ENCODE data around the gene VPS54. TPM values are rescaled to one million over a fixed set of nuclear protein-coding genes. Genes with fewer than 3 reads are reported as not detected.
"Not testable (repeated sequence)": the region's sequence is repeated elsewhere in the genome, so short reads cannot be mapped to it uniquely, and the experiment has no call there.

The VPS54 gene
- polyA plus RNA-seq, 1 donor, result 21.9 TPM

DNA sequence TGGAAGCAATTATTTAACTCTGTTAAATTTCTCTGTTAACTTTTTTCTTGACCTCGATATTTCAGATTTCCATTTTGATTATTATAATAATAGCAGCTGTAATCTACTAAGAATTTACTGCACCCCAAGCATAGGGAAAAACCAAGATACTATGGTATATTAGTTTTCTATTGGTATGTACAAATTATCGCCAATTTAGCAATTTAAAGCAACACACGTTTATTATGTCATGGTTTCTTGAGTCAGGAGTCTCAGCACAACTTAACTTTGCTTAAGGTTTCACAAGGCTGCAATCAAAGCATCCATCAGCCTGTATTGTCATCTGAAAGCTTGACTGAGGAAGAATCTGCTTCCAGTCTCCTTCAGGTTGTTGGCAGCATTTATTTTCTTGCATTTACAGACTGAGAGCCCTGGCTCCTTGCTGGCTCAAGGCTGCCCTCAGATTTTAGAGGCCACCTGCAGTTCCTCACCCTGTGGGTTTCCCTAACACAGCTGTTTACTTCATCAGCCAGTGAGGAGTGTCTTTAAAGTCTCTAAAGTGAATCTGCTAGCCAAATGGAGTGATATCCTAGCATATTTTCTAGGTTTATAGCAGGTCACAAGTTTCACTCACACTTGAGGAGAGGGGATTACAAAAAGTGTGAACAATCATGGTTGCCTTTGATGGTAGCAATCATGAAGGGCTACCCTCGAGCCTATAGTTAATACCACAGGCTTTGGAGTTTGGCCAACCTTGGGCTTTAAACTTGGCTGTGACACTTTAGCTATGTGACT lies 4.4 kb upstream of the VPS54 start:
- DNase-seq, result no peak

DNA sequence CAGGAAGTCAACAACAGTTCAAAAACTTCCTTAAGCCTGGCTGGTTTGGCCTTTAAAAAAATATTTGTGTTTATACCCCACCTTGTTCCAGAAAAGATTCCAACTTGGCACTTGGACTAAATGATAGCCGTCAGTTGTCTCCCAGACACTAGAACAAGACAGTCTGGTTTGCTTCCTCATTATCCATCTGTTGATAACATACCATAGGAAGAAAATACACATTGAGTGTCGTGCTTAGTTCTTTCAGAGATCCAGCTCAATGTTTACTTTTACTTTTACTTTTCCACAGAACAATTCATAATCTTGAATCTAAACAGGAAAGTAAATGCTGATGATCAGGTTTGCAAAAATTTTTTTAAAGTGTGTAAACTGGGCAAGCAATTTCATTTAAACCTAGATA lies 2.4 kb upstream of the VPS54 start:
- DNase-seq, result no peak

DNA sequence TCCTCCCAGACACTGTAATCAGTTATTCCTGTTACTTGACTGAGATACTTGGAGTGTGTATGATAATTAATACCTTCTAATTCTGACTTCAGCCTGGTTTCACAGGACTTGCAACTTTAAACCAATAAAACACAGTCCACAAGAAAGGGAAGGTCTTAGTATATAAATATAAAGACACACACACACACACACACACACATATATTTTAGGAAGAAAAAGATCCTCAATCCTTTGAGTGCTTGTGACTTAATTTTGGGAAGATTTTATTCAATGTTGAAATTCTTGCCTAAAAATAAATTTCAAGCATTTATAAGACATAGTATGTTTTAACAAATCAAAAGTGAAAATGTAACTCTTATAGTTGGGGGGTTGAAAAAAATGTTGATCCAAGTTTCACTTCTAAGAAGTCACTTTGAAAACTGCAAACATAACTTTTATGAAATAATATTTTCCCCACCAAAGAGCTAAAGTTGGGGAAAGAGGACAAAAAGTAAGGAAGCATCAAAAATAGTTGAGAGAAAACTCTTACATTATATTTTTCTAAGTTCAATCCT lies 824 bp upstream of the VPS54 start:
- DNase-seq, result no peak

DNA sequence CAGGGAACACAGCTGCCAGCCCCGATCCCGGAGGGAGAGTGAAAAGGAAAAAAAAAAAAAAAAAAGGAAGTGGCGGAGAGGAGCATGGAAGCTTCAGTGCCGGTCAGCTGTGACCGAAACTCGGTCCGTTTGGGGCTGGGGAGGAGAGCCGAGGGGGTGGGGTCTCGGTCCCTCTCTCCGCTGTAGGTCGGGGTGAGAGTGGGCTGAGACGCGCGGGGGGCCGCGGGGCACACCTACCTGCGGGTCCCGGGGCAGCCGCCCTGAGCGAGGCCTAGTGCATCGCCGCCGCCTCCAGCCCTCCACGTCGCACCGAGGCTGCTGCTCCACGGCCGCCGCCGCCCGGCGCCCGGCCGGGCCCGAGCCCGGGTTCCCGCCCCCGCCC lies 536 bp downstream of the VPS54 start:
- peak; percentile 69 for DNase-seq

DNA sequence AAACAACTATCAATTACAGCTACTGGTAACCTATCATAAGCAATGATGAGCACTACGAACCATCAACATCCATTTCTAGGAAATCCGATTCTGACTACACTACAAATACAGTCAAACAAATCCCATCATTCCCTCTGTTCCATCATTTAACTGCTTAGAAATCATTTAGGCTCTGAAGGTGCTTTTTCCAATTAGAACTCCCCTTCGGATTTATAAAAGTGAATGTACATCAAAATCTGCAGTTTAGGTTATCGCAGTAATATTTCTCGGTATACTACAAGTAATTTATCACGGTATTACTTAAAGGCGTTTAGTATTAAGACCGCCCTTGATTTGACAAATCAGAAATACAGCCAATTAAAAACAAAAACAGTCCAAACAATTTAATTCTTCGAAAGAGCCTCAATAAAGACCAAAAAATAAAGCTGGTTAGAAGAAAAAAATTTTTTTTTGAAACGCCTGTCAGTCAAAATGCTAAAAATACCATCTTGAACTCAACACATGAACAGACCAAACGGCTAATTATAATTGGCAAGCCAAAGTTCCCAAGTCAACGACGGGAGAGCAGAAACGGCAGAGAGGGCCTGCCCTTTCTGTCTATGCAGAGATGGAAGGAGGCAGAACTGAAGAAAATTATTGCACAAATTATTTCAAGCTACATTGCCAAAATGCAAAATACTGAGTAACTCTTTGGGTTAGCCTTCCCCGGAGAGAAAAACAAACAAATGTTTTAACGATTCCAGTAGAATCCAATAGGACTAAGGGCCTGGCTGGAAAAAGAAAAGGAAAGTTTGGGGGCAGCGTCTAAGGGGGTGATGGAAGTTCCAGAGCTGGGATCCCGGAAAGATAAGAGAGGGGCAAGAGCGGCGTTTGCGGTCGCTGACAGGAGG lies 1.2 kb downstream of the VPS54 start:
- DNase-seq, result peak; percentile 58

DNA sequence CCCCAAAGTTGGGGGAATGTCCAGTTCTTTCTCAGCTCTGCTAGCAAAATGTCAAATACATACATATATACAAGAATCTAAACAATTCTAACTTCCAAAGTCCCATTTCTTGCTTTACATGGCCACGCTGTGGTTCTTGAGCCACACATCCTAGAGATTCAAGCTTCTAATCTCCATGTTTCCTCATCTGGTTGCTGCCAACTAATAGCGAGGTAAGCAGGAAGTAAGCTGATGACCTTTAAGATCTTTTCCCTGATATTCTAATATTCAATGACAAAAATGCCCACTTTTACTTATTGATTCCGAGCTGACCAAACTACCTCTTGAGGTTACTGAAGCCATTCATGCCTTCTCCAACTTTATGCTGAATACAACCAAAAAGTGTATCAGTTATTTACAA lies 3.3 kb downstream of the VPS54 start:
- no peak for DNase-seq

DNA sequence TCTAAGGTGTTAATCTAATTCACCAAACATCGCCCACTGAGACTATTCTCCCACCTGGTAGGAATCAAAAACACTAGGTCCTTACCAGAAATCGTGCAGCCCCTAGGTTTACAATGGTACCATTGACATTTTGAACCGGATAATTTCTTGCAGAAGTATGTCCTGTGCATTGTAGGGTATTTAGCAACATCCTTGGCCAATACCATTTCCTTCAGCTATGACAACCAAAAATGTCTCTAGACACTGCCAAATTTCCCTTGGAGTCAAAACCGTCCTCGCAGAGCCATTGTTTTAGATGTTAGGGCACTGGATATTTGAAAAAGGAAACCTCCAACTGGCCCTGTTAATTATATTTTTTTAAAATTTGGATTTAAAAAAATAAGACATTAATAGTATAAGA lies 3.8 kb downstream of the VPS54 start:
- DNase-seq, result no peak

DNA sequence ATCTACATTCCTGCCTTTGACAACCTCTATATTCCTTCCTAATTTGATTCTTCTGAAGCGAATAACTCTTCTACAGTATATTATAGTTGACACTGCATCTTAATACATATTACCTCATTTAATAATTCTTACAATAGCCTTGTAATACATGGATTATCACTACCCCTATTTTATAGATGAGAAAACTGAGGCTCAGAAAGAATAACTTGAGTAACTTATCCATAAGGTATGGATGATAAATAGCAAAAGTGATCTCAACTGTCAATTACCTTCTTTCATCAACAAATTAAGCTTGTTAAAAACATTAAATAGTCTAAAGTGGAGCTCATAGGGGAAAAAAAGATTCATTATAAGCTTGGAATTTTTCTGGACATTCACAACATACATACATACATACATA lies 4.6 kb downstream of the VPS54 start:
- DNase-seq, result no peak

DNA sequence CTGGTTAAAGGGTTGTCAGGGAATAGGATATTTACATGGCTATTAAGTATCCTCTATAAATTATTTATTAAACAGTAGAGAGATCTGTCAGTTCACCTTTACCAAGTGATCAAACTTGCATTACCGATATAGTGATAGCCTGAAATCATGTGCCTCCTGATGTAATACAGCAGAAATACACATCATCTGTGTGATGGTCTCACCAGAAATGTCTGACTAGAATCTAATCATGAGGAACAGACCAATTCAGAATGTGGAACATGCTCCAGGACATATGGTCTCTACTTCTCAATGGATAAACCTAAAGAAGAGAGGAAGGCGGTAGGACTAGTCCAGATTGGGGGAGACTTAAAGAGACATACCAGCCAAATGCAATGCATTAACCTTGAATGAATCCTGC lies 6.2 kb downstream of the VPS54 start:
- no peak for DNase-seq

DNA sequence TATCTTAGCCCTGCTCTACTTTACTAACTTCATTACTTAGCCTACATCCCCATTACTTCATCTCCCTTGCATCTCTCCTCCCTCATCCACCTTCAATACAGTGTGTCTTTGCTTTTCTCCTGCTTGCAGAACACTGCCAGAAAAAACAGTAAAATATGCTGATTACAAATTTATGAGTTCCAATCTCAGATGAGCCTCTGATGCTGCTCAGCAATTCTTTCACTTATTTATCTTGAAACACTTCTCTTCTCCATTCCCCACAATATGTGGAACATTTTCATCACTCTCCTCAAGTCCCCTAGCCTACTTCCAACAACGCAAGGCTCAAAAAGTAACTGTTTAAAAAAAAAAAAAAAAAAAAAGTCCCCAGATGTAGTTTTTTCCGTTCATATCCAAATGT lies 7.1 kb downstream of the VPS54 start:
- DNase-seq, result no peak

DNA sequence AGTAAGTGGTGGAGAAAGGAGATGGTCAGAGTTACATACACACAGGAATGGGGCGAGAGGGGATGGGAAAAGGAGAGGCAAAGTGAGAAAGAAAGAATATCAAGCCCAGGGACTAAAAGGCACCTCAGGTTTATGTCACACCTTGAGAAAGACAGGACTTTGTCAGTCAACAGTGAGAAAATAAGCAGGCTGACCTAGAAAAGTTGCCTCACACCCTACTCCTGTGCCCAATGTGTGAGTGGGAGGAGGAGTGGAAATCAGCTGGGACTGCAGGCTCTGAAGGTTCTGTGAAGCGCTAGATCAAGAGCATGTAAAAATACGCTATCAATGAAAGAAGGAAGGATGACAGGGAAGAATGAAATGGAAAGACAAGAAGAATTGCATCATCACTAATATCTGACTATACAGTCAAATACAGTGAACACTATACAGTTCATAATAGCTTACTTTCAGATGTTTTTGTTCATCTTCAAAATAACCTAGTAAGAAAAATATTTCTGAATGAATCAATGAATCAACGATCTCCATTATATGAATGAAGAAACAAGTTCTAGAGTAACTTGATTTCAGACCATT lies 10.7 kb downstream of the VPS54 start:
- no peak for DNase-seq

DNA sequence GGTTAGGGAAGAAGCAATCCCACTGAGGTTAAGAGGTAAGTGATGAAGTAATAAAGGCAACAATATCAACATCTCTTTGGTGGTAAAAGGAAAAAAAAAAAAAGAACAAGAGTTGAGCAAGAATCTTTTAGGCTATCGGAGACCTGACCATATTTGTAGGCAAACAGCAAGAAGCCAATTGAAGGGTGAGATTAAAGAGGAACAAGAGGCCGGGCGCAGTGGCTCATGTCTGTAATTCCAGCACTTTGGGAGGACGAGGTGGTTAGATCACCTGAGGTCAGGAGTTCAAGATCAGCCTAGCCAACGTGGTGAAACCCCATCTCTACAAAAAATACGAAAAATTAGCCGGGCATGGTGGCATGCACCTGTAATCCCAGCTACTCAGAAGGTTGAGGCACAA lies 11.3 kb downstream of the VPS54 start:
- DNase-seq, result no peak

DNA sequence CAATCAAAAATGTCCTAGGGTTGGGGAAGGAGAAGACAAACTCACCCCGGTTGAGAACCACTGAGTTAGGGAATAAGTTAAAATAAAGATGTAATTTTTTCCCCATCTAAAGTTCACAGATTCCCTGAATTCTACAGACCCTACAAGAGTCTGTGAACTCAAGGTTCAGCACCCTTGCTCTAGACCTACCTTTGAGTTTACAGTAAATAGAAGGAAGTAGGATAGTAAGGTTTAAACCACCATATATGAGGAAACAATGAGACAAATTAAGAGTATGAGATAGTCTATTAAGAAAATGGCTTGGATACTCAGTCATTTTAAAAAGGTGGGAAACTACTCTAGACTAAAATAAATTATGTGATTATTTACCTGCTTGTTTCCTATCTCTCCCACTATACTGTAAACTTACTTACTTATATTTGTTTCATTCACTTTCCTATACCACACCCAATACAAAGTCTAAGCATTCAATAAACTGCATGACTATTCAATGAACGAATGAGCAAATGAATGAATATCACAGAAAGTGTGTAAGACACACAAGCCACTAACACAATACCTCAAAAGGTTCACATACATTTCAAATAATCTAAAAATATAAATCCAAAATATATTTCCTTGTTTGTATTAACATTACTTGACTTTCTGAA lies 13.4 kb downstream of the VPS54 start:
- DNase-seq, result no peak

DNA sequence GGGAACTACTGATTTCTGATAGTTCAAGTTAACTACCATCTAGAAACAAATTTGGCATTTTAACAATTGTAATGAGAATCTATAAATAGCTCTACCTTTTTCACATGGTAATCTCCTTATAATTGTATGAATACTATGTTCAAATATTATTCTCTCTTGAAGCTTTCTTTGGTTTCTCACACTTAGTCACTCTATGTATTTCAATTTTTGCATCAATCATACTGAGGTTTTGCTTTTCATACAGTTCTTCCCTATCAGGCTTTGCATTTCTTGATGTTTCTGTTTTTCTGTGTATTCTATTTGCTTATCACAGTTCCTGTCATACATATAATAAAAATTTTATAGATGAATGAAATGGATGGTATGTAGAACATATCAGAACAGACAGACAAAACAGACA lies 16.0 kb downstream of the VPS54 start:
- DNase-seq, result no peak

DNA sequence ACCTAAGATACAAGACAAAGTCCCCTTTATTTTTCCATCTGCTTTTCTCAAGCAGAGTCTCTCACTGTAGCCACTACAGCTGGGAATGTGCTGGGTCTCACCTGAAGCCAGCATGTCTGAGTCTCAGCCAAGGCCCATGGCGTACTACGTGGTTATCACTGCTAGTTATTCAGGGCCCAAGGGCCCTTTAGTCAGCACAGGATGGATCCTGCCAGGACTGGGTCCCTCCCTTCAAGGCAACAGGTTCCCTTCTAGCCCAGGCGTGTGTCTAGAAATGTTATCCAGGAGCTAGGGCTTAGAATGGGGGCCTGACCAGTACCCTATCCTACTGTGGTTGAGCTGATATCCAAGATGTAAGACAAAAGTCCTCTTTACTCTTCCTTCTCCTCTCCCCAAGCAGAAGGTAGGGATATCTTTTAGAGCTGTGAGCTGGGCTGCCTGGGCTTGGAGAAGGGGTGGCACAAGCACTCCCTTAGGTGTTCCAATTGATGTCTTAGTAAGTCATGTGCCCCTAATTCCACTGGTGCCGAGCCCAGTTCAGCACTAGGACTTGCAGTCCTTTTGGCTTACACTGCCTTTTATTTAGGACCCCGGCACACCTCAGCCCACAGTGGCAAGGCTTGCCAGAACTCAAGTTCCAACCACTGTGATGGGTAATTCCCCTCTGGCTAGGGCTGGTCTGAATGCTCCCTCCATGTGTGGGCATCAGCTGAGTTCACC lies 17.7 kb downstream of the VPS54 start:
- no peak for DNase-seq

DNA sequence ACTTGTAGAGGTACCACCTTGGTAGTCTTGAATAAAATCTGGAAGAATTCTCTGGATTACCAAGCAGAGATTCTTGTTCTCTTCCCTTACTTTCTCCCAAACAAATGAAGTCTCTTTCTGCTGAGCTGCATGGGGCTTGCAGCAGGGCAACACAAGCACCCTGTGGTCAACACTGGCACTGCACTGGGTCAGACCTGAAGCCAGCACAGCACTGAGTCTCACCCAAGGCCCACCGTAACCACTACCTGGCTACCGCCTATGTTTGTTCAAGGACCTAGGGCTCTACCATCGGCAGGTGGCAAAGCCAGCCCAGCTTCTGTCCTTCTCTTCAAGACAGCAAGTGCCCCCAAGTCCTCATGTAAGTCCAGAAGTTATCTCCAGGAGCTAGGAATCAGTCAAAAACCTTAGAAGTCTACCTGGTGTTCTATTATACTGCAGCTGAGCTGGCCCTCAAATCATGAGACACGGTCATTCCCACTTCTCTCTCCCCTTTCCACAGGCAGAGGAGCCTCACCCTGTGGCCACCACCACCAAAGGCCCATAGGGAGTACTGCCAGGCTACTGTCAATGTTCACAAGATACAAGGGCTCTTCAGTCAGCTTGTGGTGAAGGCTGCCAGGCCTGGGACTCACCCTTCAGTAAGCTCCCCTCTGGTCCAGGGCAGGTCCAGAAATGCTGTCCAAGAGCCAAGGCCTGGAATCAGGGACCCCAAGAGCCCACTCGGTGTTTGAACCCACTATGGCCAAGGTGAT lies 18.4 kb downstream of the VPS54 start:
- DNase-seq, result no peak

DNA sequence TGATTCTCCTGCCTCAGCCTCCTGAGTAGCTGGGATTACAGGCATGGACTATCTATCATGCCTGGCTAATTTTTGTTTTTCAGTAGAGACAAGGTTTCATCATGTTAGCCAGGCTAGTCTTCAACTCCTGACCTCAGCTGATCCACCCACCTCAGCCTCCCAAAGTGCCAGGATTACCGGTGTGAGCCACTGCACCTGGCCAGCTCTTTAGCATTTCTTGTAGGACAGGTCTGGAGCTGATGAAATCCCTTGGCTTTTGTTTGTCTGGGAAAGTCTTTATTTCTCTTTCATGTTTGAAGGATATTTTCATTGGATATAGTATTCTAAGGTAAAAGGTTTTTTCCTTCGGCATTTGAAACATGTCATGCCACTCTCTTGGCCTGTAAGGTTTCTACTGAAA lies 20.2 kb downstream of the VPS54 start:
- DNase-seq, result no peak

DNA sequence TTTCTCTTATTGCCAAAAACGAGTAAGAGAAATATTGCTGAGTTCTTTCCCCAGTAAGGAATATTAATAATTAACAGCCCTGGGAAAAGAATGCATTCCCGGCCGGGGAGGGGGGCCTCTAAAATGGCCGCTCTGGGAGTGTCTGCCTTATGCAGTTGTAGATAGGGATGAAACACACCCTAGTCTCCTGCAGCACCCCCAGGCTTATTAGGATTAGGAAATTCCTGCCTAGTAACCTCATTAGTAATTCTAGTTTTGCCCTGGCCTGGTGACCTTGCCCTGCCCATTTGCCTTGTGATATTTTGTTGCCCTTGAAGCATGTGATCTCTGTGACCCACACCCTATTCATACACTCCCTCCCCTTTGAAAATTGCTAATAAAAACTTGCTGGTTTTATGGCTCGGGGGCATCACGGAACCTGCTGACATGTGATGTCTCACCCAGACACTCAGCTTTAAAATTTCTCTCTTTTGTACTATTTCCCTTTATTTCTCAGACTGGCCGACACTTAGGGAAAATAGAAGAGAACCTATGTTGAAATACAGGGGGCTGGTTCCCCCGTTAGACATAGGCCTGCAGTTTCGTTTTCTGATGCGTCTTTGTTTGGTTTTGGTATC lies 22.5 kb downstream of the VPS54 start:
- DNase-seq, result not testable (repeated sequence)

DNA sequence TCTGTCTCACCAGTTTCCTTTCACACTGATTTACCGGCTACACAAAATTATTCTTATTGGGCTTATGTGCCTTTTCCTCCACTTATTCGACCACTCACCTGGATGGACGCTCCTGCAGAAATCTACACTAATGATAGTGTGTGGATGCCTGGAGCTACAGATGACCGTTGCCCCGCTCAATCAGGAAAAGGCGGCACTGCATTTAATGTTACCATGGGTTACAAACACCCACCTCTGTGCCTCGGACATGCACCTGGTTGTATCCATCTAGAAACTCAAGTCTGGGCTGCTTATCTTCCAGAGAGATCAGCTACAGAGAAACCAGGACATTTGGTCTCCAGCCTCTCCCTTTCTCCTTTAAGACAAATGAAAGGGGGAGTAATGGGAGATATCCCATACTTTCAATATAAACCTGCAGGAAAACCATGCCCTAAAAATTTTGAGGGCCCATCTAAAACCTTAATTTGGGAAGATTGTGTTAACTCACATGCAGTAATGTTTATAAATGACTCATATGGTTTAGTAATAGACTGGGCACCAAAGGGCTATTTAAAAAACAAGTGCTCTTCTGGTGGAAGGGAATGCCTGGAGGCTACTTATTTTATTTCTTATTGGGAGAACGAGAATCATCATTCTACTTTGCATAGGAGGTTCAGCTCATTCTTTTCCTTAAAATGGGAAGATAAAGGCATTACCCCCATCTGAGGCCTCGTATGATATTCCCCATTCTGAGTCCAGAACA lies 24.7 kb downstream of the VPS54 start:
- DNase-seq, result not testable (repeated sequence)

DNA sequence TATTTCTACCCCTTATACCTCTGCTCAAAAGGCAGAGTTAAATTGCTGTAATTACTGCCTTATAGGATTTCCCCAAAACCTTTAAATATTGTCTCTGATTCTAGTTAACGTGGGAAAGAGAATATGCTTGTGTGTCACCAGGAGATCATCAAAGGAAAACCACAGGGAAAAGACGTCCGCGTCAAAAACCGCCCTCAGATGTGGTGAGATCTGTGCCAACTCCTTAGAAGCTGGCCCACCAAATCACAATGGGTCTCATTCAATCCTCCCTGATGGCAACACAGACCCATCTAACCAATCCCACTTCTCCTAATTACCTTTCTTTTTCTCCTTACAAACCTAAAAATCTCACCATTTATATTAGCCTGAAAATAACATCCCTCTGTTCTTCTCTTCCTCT lies 25.4 kb downstream of the VPS54 start:
- DNase-seq, result no peak

Measured in hindlimb muscle (tissue), 1 donor.